Sigmoid colon (tissue), 3 donors: ENCODE measurements around the gene ETAA1.

Experiments used
- CTCF ChIP-seq, 4 experiments: fragments of 450-650 bp in 3 of 4; fragments of 200-600 bp in 1 of 4; IDR thresholded peaks; one replicate each; pipeline ENCODE4 v1.5.1; 2016 to 2019; ENCODE audit warnings: antibody characterized with exemption in 4 of 4, mild to moderate bottlenecking in 3 of 4, moderate library complexity in 2 of 4
- POLR2A ChIP-seq, 2 donors: fragments of 450-650 bp; IDR thresholded peaks; one replicate each; pipeline ENCODE4 v1.6.1; 2016; ENCODE audit warnings: antibody characterized with exemption in 2 of 2, mild to moderate bottlenecking in 2 of 2, moderate library complexity in 2 of 2

DNA sequence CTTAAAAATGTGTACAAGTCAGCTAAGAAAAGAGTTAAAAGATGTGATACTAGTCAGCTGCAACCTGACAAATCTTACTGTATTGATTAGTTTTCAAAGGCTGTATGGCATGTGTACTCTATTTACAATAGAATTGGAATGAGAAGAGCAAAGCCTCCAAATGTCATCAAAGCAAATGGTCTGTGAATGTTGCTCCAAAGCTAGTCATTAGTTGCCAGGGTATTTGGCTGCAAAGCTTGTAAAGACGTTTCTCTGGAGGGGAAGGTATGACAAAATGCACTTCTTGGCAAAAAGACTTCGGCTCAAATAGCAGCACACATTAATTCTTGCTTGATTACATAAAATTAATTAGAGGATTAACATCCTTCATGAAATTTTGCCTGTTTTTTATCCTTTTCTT lies 59.3 kb downstream of the ETAA1 start:
- TF ChIP-seq CTCF (IDR thresholded peaks at IDR 0.05): no peak
- no peak for TF ChIP-seq POLR2A (IDR thresholded peaks at IDR 0.05)
